Fibroblast of lung (primary cell): Measurements from ENCODE around the gene CERS2.

ENCODE experiments used
- CTCF ChIP-seq, 2 donors: IDR thresholded peaks in 1 of 2; conservative IDR thresholded peaks in 1 of 2; 1 replicate in 1 of 2; 2 replicates in 1 of 2; pipeline ENCODE4 v1.5.1; 2011 to 2012; ENCODE audit warnings: low read length in 2 of 2, control low read depth in 1 of 2, inconsistent platforms in 1 of 2, low read depth in 1 of 2, mild to moderate bottlenecking in 1 of 2
- EZH2 ChIP-seq: IDR thresholded peaks from 2 replicates; pipeline ENCODE4 v1.5.1; 2012; ENCODE audit warnings: low read length, control low read depth, mild to moderate bottlenecking; ENCODE audit errors: missing control alignments

GRCh38 chr1:150992626-150993025, 18.0 kb upstream of the CERS2 start:
- no peak for TF ChIP-seq CTCF (conservative IDR thresholded peaks at IDR 0.05 in 1 of 2, IDR thresholded peaks at IDR 0.05 in 1 of 2; ENCODE audit: low read depth in 1 of 2, low read length in 2 of 2)
- no peak for TF ChIP-seq EZH2
